H1 (cell line): ENCODE data around the gene PDGFD. TPM values are rescaled to one million over a fixed set of nuclear protein-coding genes. Genes with fewer than 3 reads are reported as not detected.

ENCODE experiments used
- CTCF ChIA-PET: fragments of 300-600 bp; sonication (Branson Sonifier 250); formaldehyde crosslinking; loops from one replicate; lab custom pipeline; 2021; ENCODE audit not compliant: partially characterized antibody; lab: Charles Lee
- POLR2A ChIA-PET: fragments of 300-600 bp; sonication (Branson Sonifier 250); formaldehyde crosslinking; loops from one replicate; lab custom pipeline; 2021; ENCODE audit warnings: inconsistent platforms; ENCODE audit not compliant: partially characterized antibody; lab: Charles Lee
- DNase-seq, 2 experiments: peaks; one replicate each; pipeline versions ENCODE4 v3.0.0 to v3.0.0-alpha.2; 2010 to 2022; ENCODE audit warnings: low spot score in 2 of 2, low read depth in 1 of 2, mixed read lengths in 1 of 2
- FAIRE-seq: peaks from 2 replicates; lab custom pipeline; 2011; peaks lifted over from hg19 to GRCh38; lab: Jason Lieb, UNC
- H2AFZ ChIP-seq: 2 replicates; pipeline ENCODE4 v1.8.1; 2012; ENCODE audit warnings: low read length, inconsistent platforms
- H2AK5ac ChIP-seq: 2 replicates; pipeline ENCODE4 v1.6.1; 2013; ENCODE audit warnings: low read depth, low read length
- H2BK120ac ChIP-seq: replicated peaks from 2 replicates; pipeline ENCODE3; 2013; ENCODE audit warnings: low read depth, low read length, inconsistent platforms
- H2BK12ac ChIP-seq: 2 replicates; pipeline ENCODE4 v1.6.1; 2013; ENCODE audit warnings: low read depth, low read length
- H2BK15ac ChIP-seq: 2 replicates; pipeline ENCODE4 v1.6.1; 2013; ENCODE audit warnings: low read length
- H2BK20ac ChIP-seq: 2 replicates; pipeline ENCODE4 v1.6.1; 2013; ENCODE audit warnings: low read length
- H2BK5ac ChIP-seq: 2 replicates; pipeline ENCODE4 v1.6.1; 2013; ENCODE audit warnings: low read depth, low read length
- H3K14ac ChIP-seq: 2 replicates; pipeline ENCODE4 v1.6.1; 2013; ENCODE audit warnings: inconsistent platforms; ENCODE audit not compliant: insufficient read length
- H3K18ac ChIP-seq: 2 replicates; pipeline ENCODE4 v1.6.1; 2013; ENCODE audit warnings: low read length; ENCODE audit errors: extremely low read depth
- H3K23ac ChIP-seq: 2 replicates; pipeline ENCODE4 v1.6.1; 2013; ENCODE audit warnings: inconsistent platforms; ENCODE audit not compliant: insufficient read length
- H3K23me2 ChIP-seq: 2 replicates; pipeline ENCODE4 v1.6.1; 2013; ENCODE audit warnings: low read depth, low read length
- H3K27ac ChIP-seq: 2 replicates; pipeline ENCODE4 v1.6.1; 2011; ENCODE audit warnings: low read depth, low read length, inconsistent platforms
- H3K27me3 ChIP-seq, 4 experiments: replicated peaks in 1 of 4; 1 replicate in 1 of 4; 2 replicates in 3 of 4; pipeline versions ENCODE4 v1.6.1 to v1.8.1; 2011 to 2013; ENCODE audit warnings: low read length in 3 of 4, mild to moderate bottlenecking in 3 of 4, inconsistent platforms in 2 of 4, mixed read lengths in 2 of 4, moderate library complexity in 1 of 4; ENCODE audit not compliant: control insufficient read depth in 3 of 4, insufficient read depth in 3 of 4; ENCODE audit errors: extremely low read depth in 1 of 4
- H3K36me3 ChIP-seq, 4 experiments: 2 replicates each; pipeline versions ENCODE4 v1.6.1 to v1.8.1; 2011 to 2013; ENCODE audit warnings: mild to moderate bottlenecking in 4 of 4, low read length in 3 of 4, moderate library complexity in 2 of 4, control low read depth in 1 of 4, inconsistent platforms in 1 of 4; ENCODE audit not compliant: insufficient read depth in 4 of 4, control insufficient read depth in 2 of 4
- H3K4ac ChIP-seq: replicated peaks from 2 replicates; pipeline ENCODE3; 2013; ENCODE audit warnings: low read length, low read depth, mixed read lengths, inconsistent platforms; ENCODE audit not compliant: insufficient read length
- H3K4me1 ChIP-seq, 4 experiments: replicated peaks in 1 of 4; 1 replicate in 1 of 4; 2 replicates in 3 of 4; pipeline versions ENCODE4 v1.6.1 to v1.8.1; 2011 to 2013; ENCODE audit warnings: low read length in 3 of 4, inconsistent platforms in 2 of 4, mixed read lengths in 1 of 4; ENCODE audit not compliant: insufficient read depth in 4 of 4, control insufficient read depth in 3 of 4
- H3K4me2 ChIP-seq, 2 experiments: 2 replicates each; pipeline versions ENCODE4 v1.6.1 to v1.8.1; 2011 to 2013; ENCODE audit warnings: low read depth in 2 of 2, low read length in 2 of 2, control low read depth in 1 of 2, inconsistent platforms in 1 of 2, mild to moderate bottlenecking in 1 of 2; ENCODE audit not compliant: insufficient read depth in 1 of 2
- H3K4me3 ChIP-seq, 4 experiments: fragments of 200-600, 300-600 bp in 1 of 4; sonication (generic), shearing (Covaris generic), sonication (Bioruptor Twin) in 1 of 4; 2 replicates each; pipeline versions ENCODE4 v1.5.1 to v1.8.1; 2011 to 2016; ENCODE audit warnings: low read length in 4 of 4, low read depth in 3 of 4, control low read depth in 2 of 4, inconsistent platforms in 2 of 4, mild to moderate bottlenecking in 2 of 4, mixed read lengths in 1 of 4, moderate library complexity in 1 of 4; ENCODE audit not compliant: insufficient read depth in 2 of 4; ENCODE audit errors: extremely low read depth in 1 of 4
- H3K56ac ChIP-seq: replicated peaks from 2 replicates; pipeline ENCODE3; 2013; ENCODE audit warnings: low read depth, mild to moderate bottlenecking, mixed read lengths, low read length, inconsistent platforms; ENCODE audit not compliant: insufficient read length
- H3K79me1 ChIP-seq: 2 replicates; pipeline ENCODE4 v1.6.1; 2013; ENCODE audit warnings: low read depth, low read length, control low read depth
- H3K79me2 ChIP-seq, 2 experiments: 2 replicates each; pipeline versions ENCODE4 v1.6.1 to v1.8.1; 2012 to 2013; ENCODE audit warnings: low read length in 2 of 2, mild to moderate bottlenecking in 2 of 2, inconsistent platforms in 1 of 2; ENCODE audit not compliant: insufficient read depth in 2 of 2, control insufficient read depth in 1 of 2
- H3K9ac ChIP-seq, 4 experiments: replicated peaks in 1 of 4; 1 replicate in 1 of 4; 2 replicates in 3 of 4; pipeline versions ENCODE4 v1.6.1 to v1.8.1; 2011 to 2013; ENCODE audit warnings: low read depth in 3 of 4, low read length in 3 of 4, control low read depth in 2 of 4, mild to moderate bottlenecking in 2 of 4, moderate library complexity in 2 of 4, inconsistent platforms in 1 of 4; ENCODE audit errors: extremely low read depth in 1 of 4
- H3K9me3 ChIP-seq, 2 experiments: 2 replicates each; pipeline versions ENCODE4 v1.6.1 to v1.8.1; 2012 to 2013; ENCODE audit warnings: mild to moderate bottlenecking in 2 of 2, moderate library complexity in 2 of 2, control low read depth in 1 of 2, inconsistent platforms in 1 of 2, low read depth in 1 of 2, low read length in 1 of 2, mixed read lengths in 1 of 2; ENCODE audit not compliant: insufficient read depth in 2 of 2
- H4K20me1 ChIP-seq, 2 experiments: replicated peaks in 1 of 2; 2 replicates each; pipeline versions ENCODE3 to v1.8.1; 2011 to 2013; ENCODE audit warnings: inconsistent platforms in 2 of 2, low read length in 2 of 2, mild to moderate bottlenecking in 1 of 2; ENCODE audit not compliant: insufficient read depth in 2 of 2, control insufficient read depth in 1 of 2
- H4K5ac ChIP-seq: 2 replicates; pipeline ENCODE4 v1.6.1; 2013; ENCODE audit warnings: low read length, low read depth, mixed read lengths, inconsistent platforms; ENCODE audit not compliant: insufficient read length
- H4K8ac ChIP-seq: 2 replicates; pipeline ENCODE4 v1.8.0; 2013; ENCODE audit warnings: mild to moderate bottlenecking, moderate library complexity, low read length, inconsistent platforms; ENCODE audit not compliant: insufficient read depth; ENCODE audit errors: extremely low read depth
- H4K91ac ChIP-seq: replicated peaks from 2 replicates; pipeline ENCODE3; 2013; ENCODE audit warnings: low read length, mixed read lengths, inconsistent platforms; ENCODE audit not compliant: insufficient read length
- FOSL1 ChIP-seq: IDR thresholded peaks from 2 replicates; pipeline ENCODE4 v1.6.1; 2011; ENCODE audit warnings: mild to moderate bottlenecking, low read depth, low read length, moderate library complexity; ENCODE audit not compliant: insufficient read depth
- RXRA ChIP-seq: IDR thresholded peaks from 2 replicates; pipeline ENCODE4 v1.6.1; 2011; ENCODE audit warnings: low read depth, mild to moderate bottlenecking, low read length, moderate library complexity; ENCODE audit not compliant: insufficient read depth
- SIRT6 ChIP-seq: IDR thresholded peaks from one replicate; pipeline ENCODE4 v1.7.1; 2012; ENCODE audit warnings: low read length, inconsistent platforms
- SP4 ChIP-seq: IDR thresholded peaks from 2 replicates; pipeline ENCODE4 v1.6.1; 2012; ENCODE audit warnings: low read length, inconsistent platforms
- TAF1 ChIP-seq: IDR thresholded peaks from 2 replicates; pipeline ENCODE4 v1.6.1; 2011; ENCODE audit warnings: mild to moderate bottlenecking, low read depth, low read length
- TAF7 ChIP-seq: optimal IDR thresholded peaks from 2 replicates; pipeline ENCODE3; 2011; ENCODE audit warnings: low read depth, mild to moderate bottlenecking, inconsistent platforms, low read length, moderate library complexity, borderline replicate concordance
- WGBS, 2 experiments: shearing (Covaris generic) in 1 of 2; methylation state at CpG; one replicate each; pipeline versions ENCODE4 v1.1.6 to v1.1.7; 2013 to 2015; ENCODE audit warnings: low lambda C conversion rate in 2 of 2, mixed read lengths in 2 of 2, inconsistent platforms in 1 of 2, low coverage in 1 of 2, missing lambda C conversion rate in 1 of 2; ENCODE audit not compliant: insufficient replicate concordance in 2 of 2, insufficient coverage in 1 of 2, insufficient read length in 1 of 2; ENCODE audit errors: extremely low coverage in 1 of 2, missing lambda C conversion rate in 1 of 2; 5-methylcytosine and 5-hydroxymethylcytosine counted together
- polyA plus RNA-seq, 7 experiments: library from polyadenylated mRNA; depleted of rRNA in 3 of 7; stranded (reverse) in 5 of 7; unstranded in 2 of 7; fragments of >200 nt in 5 of 7; fragments of 200-250 nt in 2 of 7; gene quantifications; 1 replicate in 5 of 7; 2 replicates in 1 of 7; 4 replicates in 1 of 7; pipeline versions ENCODE4 v1.2.1 to v1.2.3, GENCODE V29; 2011 to 2013; ENCODE audit warnings: missing spikeins in 2 of 7, mixed read lengths in 2 of 7
- total RNA-seq: library from RNA; stranded (reverse); fragmentation: NEBNext Ultra II Directional; extraction: Animal tissue kit (Norgen Biotek cat#: 25700); gene quantifications from 2 replicates; pipeline ENCODE4 v1.2.1, GENCODE V29; 2021

PDGFD gene
- total and polyA plus RNA-seq, 2 of the 8 experiments (the other 6 are each of a cell fraction or from before 2014, with no cell fraction given): 1.1 to 3.9 TPM

DNA sequence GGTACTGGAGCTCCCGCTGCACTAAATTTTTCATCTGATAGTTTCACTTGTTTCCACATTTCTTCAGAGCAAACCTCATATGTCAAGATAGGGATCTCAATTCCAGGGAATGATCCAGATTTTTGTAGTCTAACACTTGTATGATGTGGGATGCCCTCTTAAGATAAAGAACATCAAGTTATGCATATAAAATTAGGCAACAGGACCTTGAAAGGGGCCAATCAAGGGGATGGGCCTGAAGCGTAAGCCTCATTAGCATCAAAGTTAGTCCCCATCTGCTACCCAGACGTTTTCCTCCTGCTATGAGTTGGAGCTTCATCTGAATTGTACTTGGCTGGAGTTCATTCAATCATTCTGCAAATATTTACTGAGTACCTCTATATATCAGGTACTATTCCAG, 17.5 kb downstream of the PDGFD start:
- no peak overlapping the region for H4K91ac ChIP-seq
- no peak overlapping the region for H2BK20ac ChIP-seq
- DNase-seq (no peak), FAIRE-seq (no peak)
- H2AK5ac ChIP-seq: no peak overlapping the region
- no peak overlapping the region for H3K4ac ChIP-seq
- H3K4me1 ChIP-seq: no peaks in the 10 kb centered on the region
- H3K14ac ChIP-seq: no peak overlapping the region
- ChIA-PET POLR2A (no interaction called here), CTCF (interaction anchor here (0.8 kb wide), 1 partner anchor 10 kb away, joined by 4 read pairs; no protein-coding TSS in a partner anchor)
- H3K23ac ChIP-seq: no peak overlapping the region
- H2BK5ac ChIP-seq: no peak overlapping the region
- H2AFZ ChIP-seq: no peak overlapping the region
- no peak overlapping the region for H3K9ac ChIP-seq
- H2BK120ac ChIP-seq: no peak overlapping the region
- H2BK12ac ChIP-seq: no peak overlapping the region
- H3K4me3 ChIP-seq: no peak overlapping the region
- TF ChIP-seq TAF1 (no peak), RXRA (no peak), TAF7 (no peak), SIRT6 (no peak), FOSL1 (no peak), SP4 (no peak)
- H3K4me2 ChIP-seq: no peak overlapping the region
- H4K5ac ChIP-seq: no peak overlapping the region
- no peak overlapping the region for H3K27ac ChIP-seq
- no peaks in the 10 kb centered on the region for H3K27me3 ChIP-seq
- H3K36me3 ChIP-seq: no peaks in the 10 kb centered on the region
- no peak overlapping the region for H4K8ac ChIP-seq
- H3K79me2 ChIP-seq: no peaks in the 10 kb centered on the region
- no peak overlapping the region for H3K18ac ChIP-seq
- no peaks in the 10 kb centered on the region for H4K20me1 ChIP-seq
- no peaks in the 10 kb centered on the region for H3K23me2 ChIP-seq
- no peaks in the 10 kb centered on the region for H3K79me1 ChIP-seq
- WGBS, 2 experiments: 85% methylated on average over 3 of the region's 3 CpGs; no CpG with 5 or more reads in 1 of the 2 experiments
- peaks cover 4% of the 10 kb centered on the region in 2 experiments; a peak in 1 of 4 replicates for H3K9me3 ChIP-seq
- no peak overlapping the region for H2BK15ac ChIP-seq
- no peak overlapping the region for H3K56ac ChIP-seq
